B cell (primary cell): ENCODE results near the gene LRRC8A.

Experiments
- EZH2 ChIP-seq: IDR thresholded peaks from 2 replicates; pipeline ENCODE4 v1.6.1; 2012; ENCODE audit warnings: borderline replicate concordance, low read depth, mild to moderate bottlenecking, moderate library complexity, low read length; ENCODE audit not compliant: insufficient read depth, poor library complexity, severe bottlenecking
- TF ChIP-seq, protein P1 (sequence below): fragments of 200-600 bp; IDR thresholded peaks from one replicate; pipeline ENCODE4 v1.8.0; 2022; ENCODE audit warnings: antibody characterized with exemption, mild to moderate bottlenecking

DNA sequence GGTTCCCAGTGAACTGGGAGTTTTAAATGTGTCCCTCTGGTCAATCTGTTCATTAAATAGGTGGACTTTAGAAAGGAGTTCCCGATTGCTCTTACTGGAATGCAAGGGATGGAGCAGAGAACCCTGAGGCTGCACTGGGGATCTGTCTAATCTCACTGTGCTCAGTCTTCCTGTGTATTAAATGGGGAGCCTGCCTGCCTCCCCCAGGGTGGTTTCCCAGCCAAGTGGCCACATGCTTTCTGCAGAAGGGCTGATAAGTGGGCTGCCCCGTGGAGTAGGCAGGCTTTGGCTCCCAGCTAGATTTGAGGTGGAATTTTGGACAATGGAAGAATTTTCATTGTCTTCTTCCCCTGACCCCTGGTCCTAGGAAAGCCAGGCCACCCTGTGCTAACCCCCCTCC, 24.8 kb downstream of the LRRC8A start:
- TF ChIP-seq, protein P1, sequence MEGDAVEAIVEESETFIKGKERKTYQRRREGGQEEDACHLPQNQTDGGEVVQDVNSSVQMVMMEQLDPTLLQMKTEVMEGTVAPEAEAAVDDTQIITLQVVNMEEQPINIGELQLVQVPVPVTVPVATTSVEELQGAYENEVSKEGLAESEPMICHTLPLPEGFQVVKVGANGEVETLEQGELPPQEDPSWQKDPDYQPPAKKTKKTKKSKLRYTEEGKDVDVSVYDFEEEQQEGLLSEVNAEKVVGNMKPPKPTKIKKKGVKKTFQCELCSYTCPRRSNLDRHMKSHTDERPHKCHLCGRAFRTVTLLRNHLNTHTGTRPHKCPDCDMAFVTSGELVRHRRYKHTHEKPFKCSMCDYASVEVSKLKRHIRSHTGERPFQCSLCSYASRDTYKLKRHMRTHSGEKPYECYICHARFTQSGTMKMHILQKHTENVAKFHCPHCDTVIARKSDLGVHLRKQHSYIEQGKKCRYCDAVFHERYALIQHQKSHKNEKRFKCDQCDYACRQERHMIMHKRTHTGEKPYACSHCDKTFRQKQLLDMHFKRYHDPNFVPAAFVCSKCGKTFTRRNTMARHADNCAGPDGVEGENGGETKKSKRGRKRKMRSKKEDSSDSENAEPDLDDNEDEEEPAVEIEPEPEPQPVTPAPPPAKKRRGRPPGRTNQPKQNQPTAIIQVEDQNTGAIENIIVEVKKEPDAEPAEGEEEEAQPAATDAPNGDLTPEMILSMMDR: no peak
- TF ChIP-seq EZH2: no peak
